ENCODE measurements around the gene METAP2. TPM values are rescaled to one million over a fixed set of nuclear protein-coding genes. Genes with fewer than 3 reads are reported as not detected.

The METAP2 gene
- total and polyA plus RNA-seq, 2 experiments from 2014 or later, result 111 to 159 TPM

DNA sequence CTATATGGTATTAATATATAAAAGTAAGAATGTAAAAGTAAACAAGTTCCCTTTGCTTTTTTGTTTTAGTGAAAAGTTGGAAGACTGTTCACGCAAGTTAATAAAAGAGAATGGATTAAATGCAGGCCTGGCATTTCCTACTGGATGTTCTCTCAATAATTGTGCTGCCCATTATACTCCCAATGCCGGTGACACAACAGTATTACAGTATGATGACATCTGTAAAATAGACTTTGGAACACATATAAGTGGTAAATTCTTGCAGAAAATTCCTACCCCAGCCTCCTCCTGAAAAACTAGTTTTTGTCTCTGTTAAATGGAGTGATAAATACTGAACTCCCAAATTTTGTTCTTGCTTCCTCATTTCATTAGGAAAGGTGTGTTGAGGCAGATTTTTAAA is 20.9 kb downstream of the METAP2 start:
- ATAC-seq, result no peak
- Mint-ChIP-seq H3K27me3 (ENCODE audit: insufficient read depth, low read depth, poor library complexity) (peaks cover 2% of the 10 kb centered on the region), H3K4me3 (no peak overlapping the region), H3K9me3 (no peaks in the 10 kb centered on the region), H3K27ac (no peak overlapping the region), H3K4me1 (no peaks in the 10 kb centered on the region), H3K36me3 (ENCODE audit: low read depth) (peaks cover 72% of the 10 kb centered on the region)
- Histone ChIP-seq H2AFZ (no peak overlapping the region), H3K4me3 (no peak overlapping the region), H3K36me3 (ENCODE audit: insufficient read depth) (peaks cover 52% of the 10 kb centered on the region), H3F3A (replicated peaks; ENCODE audit: low read depth) (no peaks in the 10 kb centered on the region), H3K4me1 (ENCODE audit: insufficient read depth) (no peaks in the 10 kb centered on the region), H3K4me2 (no peak overlapping the region), H3K79me2 (replicated peaks; ENCODE audit: insufficient read depth) (peaks cover 42% of the 10 kb centered on the region), H3K27me3 (ENCODE audit: insufficient read depth) (no peaks in the 10 kb centered on the region), H3K27ac (ENCODE audit: low read depth) (no peak overlapping the region), H4K20me1 (replicated peaks; ENCODE audit: insufficient read depth) (no peaks in the 10 kb centered on the region; the same call in 1 of the 2 replicates), H3K9me2 (ENCODE audit: insufficient read depth) (no peaks in the 10 kb centered on the region)
- no peak for TF ChIP-seq STAT1 (IDR thresholded peaks at IDR 0.05; ENCODE audit: unreplicated experiment)
- no peak for TF ChIP-seq CREB1 (CRISPR knock-in tag; IDR thresholded peaks at IDR 0.05; ENCODE audit: low read depth)
- TF ChIP-seq, protein P1, sequence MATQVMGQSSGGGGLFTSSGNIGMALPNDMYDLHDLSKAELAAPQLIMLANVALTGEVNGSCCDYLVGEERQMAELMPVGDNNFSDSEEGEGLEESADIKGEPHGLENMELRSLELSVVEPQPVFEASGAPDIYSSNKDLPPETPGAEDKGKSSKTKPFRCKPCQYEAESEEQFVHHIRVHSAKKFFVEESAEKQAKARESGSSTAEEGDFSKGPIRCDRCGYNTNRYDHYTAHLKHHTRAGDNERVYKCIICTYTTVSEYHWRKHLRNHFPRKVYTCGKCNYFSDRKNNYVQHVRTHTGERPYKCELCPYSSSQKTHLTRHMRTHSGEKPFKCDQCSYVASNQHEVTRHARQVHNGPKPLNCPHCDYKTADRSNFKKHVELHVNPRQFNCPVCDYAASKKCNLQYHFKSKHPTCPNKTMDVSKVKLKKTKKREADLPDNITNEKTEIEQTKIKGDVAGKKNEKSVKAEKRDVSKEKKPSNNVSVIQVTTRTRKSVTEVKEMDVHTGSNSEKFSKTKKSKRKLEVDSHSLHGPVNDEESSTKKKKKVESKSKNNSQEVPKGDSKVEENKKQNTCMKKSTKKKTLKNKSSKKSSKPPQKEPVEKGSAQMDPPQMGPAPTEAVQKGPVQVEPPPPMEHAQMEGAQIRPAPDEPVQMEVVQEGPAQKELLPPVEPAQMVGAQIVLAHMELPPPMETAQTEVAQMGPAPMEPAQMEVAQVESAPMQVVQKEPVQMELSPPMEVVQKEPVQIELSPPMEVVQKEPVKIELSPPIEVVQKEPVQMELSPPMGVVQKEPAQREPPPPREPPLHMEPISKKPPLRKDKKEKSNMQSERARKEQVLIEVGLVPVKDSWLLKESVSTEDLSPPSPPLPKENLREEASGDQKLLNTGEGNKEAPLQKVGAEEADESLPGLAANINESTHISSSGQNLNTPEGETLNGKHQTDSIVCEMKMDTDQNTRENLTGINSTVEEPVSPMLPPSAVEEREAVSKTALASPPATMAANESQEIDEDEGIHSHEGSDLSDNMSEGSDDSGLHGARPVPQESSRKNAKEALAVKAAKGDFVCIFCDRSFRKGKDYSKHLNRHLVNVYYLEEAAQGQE (IDR thresholded peaks at IDR 0.05; ENCODE audit: unreplicated experiment), result no peak
- no peak for TF ChIP-seq ZNF331 (CRISPR knock-in tag; IDR thresholded peaks at IDR 0.05; ENCODE audit: low read depth)
- no peak for TF ChIP-seq EZH2 (IDR thresholded peaks at IDR 0.05; ENCODE audit: low read depth, unreplicated experiment)
- TF ChIP-seq, protein P2, sequence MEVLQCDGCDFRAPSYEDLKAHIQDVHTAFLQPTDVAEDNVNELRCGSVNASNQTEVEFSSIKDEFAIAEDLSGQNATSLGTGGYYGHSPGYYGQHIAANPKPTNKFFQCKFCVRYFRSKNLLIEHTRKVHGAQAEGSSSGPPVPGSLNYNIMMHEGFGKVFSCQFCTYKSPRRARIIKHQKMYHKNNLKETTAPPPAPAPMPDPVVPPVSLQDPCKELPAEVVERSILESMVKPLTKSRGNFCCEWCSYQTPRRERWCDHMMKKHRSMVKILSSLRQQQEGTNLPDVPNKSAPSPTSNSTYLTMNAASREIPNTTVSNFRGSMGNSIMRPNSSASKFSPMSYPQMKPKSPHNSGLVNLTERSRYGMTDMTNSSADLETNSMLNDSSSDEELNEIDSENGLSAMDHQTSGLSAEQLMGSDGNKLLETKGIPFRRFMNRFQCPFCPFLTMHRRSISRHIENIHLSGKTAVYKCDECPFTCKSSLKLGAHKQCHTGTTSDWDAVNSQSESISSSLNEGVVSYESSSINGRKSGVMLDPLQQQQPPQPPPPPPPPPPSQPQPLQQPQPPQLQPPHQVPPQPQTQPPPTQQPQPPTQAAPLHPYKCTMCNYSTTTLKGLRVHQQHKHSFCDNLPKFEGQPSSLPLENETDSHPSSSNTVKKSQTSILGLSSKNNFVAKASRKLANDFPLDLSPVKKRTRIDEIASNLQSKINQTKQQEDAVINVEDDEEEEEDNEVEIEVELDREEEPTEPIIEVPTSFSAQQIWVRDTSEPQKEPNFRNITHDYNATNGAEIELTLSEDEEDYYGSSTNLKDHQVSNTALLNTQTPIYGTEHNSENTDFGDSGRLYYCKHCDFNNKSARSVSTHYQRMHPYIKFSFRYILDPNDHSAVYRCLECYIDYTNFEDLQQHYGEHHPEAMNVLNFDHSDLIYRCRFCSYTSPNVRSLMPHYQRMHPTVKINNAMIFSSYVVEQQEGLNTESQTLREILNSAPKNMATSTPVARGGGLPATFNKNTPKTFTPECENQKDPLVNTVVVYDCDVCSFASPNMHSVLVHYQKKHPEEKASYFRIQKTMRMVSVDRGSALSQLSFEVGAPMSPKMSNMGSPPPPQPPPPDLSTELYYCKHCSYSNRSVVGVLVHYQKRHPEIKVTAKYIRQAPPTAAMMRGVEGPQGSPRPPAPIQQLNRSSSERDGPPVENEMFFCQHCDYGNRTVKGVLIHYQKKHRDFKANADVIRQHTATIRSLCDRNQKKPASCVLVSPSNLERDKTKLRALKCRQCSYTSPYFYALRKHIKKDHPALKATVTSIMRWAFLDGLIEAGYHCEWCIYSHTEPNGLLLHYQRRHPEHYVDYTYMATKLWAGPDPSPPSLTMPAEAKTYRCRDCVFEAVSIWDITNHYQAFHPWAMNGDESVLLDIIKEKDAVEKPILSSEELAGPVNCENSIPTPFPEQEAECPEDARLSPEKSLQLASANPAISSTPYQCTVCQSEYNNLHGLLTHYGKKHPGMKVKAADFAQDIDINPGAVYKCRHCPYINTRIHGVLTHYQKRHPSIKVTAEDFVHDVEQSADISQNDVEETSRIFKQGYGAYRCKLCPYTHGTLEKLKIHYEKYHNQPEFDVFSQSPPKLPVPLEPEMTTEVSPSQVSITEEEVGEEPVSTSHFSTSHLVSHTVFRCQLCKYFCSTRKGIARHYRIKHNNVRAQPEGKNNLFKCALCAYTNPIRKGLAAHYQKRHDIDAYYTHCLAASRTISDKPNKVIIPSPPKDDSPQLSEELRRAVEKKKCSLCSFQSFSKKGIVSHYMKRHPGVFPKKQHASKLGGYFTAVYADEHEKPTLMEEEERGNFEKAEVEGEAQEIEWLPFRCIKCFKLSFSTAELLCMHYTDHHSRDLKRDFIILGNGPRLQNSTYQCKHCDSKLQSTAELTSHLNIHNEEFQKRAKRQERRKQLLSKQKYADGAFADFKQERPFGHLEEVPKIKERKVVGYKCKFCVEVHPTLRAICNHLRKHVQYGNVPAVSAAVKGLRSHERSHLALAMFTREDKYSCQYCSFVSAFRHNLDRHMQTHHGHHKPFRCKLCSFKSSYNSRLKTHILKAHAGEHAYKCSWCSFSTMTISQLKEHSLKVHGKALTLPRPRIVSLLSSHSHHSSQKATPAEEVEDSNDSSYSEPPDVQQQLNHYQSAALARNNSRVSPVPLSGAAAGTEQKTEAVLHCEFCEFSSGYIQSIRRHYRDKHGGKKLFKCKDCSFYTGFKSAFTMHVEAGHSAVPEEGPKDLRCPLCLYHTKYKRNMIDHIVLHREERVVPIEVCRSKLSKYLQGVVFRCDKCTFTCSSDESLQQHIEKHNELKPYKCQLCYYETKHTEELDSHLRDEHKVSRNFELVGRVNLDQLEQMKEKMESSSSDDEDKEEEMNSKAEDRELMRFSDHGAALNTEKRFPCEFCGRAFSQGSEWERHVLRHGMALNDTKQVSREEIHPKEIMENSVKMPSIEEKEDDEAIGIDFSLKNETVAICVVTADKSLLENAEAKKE (CRISPR knock-in tag; IDR thresholded peaks at IDR 0.05), result no peak
- TF ChIP-seq JUNB (IDR thresholded peaks at IDR 0.05; ENCODE audit: unreplicated experiment), result no peak
- TF ChIP-seq, protein P3, sequence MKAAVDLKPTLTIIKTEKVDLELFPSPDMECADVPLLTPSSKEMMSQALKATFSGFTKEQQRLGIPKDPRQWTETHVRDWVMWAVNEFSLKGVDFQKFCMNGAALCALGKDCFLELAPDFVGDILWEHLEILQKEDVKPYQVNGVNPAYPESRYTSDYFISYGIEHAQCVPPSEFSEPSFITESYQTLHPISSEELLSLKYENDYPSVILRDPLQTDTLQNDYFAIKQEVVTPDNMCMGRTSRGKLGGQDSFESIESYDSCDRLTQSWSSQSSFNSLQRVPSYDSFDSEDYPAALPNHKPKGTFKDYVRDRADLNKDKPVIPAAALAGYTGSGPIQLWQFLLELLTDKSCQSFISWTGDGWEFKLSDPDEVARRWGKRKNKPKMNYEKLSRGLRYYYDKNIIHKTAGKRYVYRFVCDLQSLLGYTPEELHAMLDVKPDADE (IDR thresholded peaks at IDR 0.05), result no peak
- TF ChIP-seq NANOG (IDR thresholded peaks at IDR 0.05; ENCODE audit: borderline replicate concordance), result no peak
- TF ChIP-seq ZNF114 (CRISPR knock-in tag; IDR thresholded peaks at IDR 0.05), result no peak
- TF ChIP-seq POLR2AphosphoS5 (IDR thresholded peaks at IDR 0.05; ENCODE audit: low read depth), result no peak
- TF ChIP-seq, protein P4, sequence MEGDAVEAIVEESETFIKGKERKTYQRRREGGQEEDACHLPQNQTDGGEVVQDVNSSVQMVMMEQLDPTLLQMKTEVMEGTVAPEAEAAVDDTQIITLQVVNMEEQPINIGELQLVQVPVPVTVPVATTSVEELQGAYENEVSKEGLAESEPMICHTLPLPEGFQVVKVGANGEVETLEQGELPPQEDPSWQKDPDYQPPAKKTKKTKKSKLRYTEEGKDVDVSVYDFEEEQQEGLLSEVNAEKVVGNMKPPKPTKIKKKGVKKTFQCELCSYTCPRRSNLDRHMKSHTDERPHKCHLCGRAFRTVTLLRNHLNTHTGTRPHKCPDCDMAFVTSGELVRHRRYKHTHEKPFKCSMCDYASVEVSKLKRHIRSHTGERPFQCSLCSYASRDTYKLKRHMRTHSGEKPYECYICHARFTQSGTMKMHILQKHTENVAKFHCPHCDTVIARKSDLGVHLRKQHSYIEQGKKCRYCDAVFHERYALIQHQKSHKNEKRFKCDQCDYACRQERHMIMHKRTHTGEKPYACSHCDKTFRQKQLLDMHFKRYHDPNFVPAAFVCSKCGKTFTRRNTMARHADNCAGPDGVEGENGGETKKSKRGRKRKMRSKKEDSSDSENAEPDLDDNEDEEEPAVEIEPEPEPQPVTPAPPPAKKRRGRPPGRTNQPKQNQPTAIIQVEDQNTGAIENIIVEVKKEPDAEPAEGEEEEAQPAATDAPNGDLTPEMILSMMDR (conservative IDR thresholded peaks at IDR 0.05; ENCODE audit: low read depth in 2 of 2), result no peak
- DNase-seq (ENCODE audit: low spot score), result no peak

Measured in GM23338 (cell line).